Measurements from ENCODE around the gene TMED3. TPM values are rescaled to one million over a fixed set of nuclear protein-coding genes. Genes with fewer than 3 reads are reported as not detected.

The TMED3 gene
- total RNA-seq, 1 donor from 2014 or later = 143 TPM

DNA sequence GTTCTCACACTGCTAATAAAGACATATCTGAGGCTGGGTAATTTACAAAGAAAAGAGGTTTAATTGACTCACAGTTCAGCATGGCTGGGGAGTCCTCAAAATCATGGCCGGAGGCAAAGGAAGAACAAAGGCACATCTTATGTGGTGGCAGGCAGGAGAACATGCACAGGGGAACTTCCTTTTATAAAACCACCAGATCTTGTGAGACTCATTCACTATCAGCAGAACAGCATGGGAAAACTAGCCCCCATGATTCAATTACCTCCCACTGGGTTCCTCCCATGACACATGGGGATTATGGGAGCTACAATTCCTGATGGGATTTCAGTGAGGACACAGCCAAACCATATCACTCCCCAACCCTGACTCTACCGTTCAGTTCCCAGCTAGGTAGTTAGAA is 61.5 kb downstream of the TMED3 start:
- DNase-seq (ENCODE audit: extremely low read depth, low read depth, low spot score) = no peak

Other genes with a start within 250 kb of the TMED3 start
- gene RASGRF1, start 220.3 kb upstream of the TMED3 start, total RNA-seq = under 0.01 and 0.82 TPM in 2 replicates
- not detected in 2 replicates for gene ANKRD34C, start 28.4 kb upstream of the TMED3 start, total RNA-seq
- 0.29 and 1.5 TPM in 2 replicates for gene MINAR1, start 121.2 kb downstream of the TMED3 start, total RNA-seq